B cell (primary cell): ENCODE data around the gene TADA1.

Source experiments
- EZH2 ChIP-seq: IDR thresholded peaks from 2 replicates; pipeline ENCODE4 v1.6.1; 2012; ENCODE audit warnings: borderline replicate concordance, low read depth, mild to moderate bottlenecking, moderate library complexity, low read length; ENCODE audit not compliant: insufficient read depth, poor library complexity, severe bottlenecking
- TF ChIP-seq, protein P1 (sequence below): fragments of 200-600 bp; IDR thresholded peaks from one replicate; pipeline ENCODE4 v1.8.0; 2022; ENCODE audit warnings: antibody characterized with exemption, mild to moderate bottlenecking

- TF ChIP-seq, protein P1, sequence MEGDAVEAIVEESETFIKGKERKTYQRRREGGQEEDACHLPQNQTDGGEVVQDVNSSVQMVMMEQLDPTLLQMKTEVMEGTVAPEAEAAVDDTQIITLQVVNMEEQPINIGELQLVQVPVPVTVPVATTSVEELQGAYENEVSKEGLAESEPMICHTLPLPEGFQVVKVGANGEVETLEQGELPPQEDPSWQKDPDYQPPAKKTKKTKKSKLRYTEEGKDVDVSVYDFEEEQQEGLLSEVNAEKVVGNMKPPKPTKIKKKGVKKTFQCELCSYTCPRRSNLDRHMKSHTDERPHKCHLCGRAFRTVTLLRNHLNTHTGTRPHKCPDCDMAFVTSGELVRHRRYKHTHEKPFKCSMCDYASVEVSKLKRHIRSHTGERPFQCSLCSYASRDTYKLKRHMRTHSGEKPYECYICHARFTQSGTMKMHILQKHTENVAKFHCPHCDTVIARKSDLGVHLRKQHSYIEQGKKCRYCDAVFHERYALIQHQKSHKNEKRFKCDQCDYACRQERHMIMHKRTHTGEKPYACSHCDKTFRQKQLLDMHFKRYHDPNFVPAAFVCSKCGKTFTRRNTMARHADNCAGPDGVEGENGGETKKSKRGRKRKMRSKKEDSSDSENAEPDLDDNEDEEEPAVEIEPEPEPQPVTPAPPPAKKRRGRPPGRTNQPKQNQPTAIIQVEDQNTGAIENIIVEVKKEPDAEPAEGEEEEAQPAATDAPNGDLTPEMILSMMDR: no peak
- TF ChIP-seq EZH2: no peak
Measured at GRCh38 chr1:166865926-166866325, 10.1 kb downstream of the TADA1 start.
